ENCODE measurements around the gene SOD1.

Gene SOD1

DNA sequence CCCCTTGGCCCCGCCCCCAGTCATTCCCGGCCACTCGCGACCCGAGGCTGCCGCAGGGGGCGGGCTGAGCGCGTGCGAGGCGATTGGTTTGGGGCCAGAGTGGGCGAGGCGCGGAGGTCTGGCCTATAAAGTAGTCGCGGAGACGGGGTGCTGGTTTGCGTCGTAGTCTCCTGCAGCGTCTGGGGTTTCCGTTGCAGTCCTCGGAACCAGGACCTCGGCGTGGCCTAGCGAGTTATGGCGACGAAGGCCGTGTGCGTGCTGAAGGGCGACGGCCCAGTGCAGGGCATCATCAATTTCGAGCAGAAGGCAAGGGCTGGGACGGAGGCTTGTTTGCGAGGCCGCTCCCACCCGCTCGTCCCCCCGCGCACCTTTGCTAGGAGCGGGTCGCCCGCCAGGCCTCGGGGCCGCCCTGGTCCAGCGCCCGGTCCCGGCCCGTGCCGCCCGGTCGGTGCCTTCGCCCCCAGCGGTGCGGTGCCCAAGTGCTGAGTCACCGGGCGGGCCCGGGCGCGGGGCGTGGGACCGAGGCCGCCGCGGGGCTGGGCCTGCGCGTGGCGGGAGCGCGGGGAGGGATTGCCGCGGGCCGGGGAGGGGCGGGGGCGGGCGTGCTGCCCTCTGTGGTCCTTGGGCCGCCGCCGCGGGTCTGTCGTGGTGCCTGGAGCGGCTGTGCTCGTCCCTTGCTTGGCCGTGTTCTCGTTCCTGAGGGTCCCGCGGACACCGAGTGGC, at the start of gene SOD1:
SOD1 (plus strand) TSS at position 158 of the 723 bp plus-strand sequence; CDS start at position 235, 77 bp downstream.
- H3K4me2 ChIP-seq (ENCODE audit: low read length), result peak within 1 kb of the TSS; percentile 88
- no peaks in the 10 kb centered on the region for H3K9me2 ChIP-seq (ENCODE audit: low read depth, low read length)
- peaks cover 35% of the 10 kb centered on the region for H3K79me2 ChIP-seq (ENCODE audit: insufficient read depth, low read length)
- no peaks in the 10 kb centered on the region for H3F3A ChIP-seq (ENCODE audit: insufficient read depth, low read length)
- TF ChIP-seq, protein P1, sequence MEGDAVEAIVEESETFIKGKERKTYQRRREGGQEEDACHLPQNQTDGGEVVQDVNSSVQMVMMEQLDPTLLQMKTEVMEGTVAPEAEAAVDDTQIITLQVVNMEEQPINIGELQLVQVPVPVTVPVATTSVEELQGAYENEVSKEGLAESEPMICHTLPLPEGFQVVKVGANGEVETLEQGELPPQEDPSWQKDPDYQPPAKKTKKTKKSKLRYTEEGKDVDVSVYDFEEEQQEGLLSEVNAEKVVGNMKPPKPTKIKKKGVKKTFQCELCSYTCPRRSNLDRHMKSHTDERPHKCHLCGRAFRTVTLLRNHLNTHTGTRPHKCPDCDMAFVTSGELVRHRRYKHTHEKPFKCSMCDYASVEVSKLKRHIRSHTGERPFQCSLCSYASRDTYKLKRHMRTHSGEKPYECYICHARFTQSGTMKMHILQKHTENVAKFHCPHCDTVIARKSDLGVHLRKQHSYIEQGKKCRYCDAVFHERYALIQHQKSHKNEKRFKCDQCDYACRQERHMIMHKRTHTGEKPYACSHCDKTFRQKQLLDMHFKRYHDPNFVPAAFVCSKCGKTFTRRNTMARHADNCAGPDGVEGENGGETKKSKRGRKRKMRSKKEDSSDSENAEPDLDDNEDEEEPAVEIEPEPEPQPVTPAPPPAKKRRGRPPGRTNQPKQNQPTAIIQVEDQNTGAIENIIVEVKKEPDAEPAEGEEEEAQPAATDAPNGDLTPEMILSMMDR (IDR thresholded peaks at IDR 0.05; ENCODE audit: low read length), result no peak
- H3K4me1 ChIP-seq (ENCODE audit: insufficient read depth, low read length, severe bottlenecking), result peaks cover 45% of the 10 kb centered on the region
- no peaks in the 10 kb centered on the region for H4K20me1 ChIP-seq (ENCODE audit: insufficient read depth, low read length)
- H3K4me3 ChIP-seq (ENCODE audit: low read depth, low read length, poor library complexity, severe bottlenecking), result peak within 1 kb of the TSS; percentile 74
- H3K36me3 ChIP-seq (ENCODE audit: insufficient read depth, low read length), result peaks cover 34% of the 10 kb centered on the region
- H3K27me3 ChIP-seq (ENCODE audit: insufficient read depth, low read length), result no peaks in the 10 kb centered on the region
- no peaks in the 10 kb centered on the region for H3K9me3 ChIP-seq (ENCODE audit: low read length)
- H3K27ac ChIP-seq (ENCODE audit: low read depth, low read length, poor library complexity, severe bottlenecking), result peak within 1 kb of the TSS; percentile 70
- H2AFZ ChIP-seq (ENCODE audit: low read length), result peak within 1 kb of the TSS; percentile 36
- peak within 1 kb of the TSS; percentile 68 for H3K9ac ChIP-seq (ENCODE audit: low read length)

DNA sequence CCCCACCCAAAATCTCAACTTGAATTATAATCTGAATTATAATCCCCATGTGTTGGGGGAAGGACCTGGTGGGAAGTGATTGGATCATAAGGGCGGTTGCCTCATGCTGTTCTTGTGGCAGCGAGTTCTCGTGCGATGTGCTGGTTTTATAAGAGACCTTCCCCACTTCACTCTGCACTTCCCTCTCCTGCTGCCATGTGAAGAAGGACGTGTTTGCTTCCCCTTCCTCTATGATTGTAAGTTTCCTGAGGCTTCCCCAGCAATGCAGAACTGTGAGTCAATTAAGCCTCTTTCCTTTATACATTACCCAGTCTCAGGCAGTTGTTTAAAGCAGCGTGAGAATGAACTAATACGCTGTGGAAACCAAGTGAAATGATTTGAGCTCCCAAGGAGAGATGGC, 48.0 kb upstream of the SOD1 start:
- Histone ChIP-seq H4K20me1 (ENCODE audit: insufficient read depth, low read length) (no peaks in the 10 kb centered on the region), H3K79me2 (ENCODE audit: insufficient read depth, low read length) (no peaks in the 10 kb centered on the region), H3K9me3 (ENCODE audit: low read length) (no peaks in the 10 kb centered on the region), H3K9me2 (ENCODE audit: low read depth, low read length) (no peaks in the 10 kb centered on the region), H3K4me1 (ENCODE audit: insufficient read depth, low read length, severe bottlenecking) (no peaks in the 10 kb centered on the region), H3K27ac (ENCODE audit: low read depth, low read length, poor library complexity, severe bottlenecking) (no peak overlapping the region), H3K36me3 (ENCODE audit: insufficient read depth, low read length) (no peaks in the 10 kb centered on the region), H3K4me3 (ENCODE audit: low read depth, low read length, poor library complexity, severe bottlenecking) (no peak overlapping the region), H2AFZ (ENCODE audit: low read length) (no peak overlapping the region), H3K4me2 (ENCODE audit: low read length) (no peak overlapping the region), H3F3A (ENCODE audit: insufficient read depth, low read length) (no peaks in the 10 kb centered on the region), H3K9ac (ENCODE audit: low read length) (no peak overlapping the region), H3K27me3 (ENCODE audit: insufficient read depth, low read length) (0 out of 2 replicates have a peak, but pooled peaks cover 8% of the 10 kb centered on the region)
- TF ChIP-seq, protein P1 (IDR thresholded peaks at IDR 0.05; ENCODE audit: low read length), result no peak
- no peak for TF ChIP-seq EZH2 (IDR thresholded peaks at IDR 0.05; ENCODE audit: borderline replicate concordance, low read length)

DNA sequence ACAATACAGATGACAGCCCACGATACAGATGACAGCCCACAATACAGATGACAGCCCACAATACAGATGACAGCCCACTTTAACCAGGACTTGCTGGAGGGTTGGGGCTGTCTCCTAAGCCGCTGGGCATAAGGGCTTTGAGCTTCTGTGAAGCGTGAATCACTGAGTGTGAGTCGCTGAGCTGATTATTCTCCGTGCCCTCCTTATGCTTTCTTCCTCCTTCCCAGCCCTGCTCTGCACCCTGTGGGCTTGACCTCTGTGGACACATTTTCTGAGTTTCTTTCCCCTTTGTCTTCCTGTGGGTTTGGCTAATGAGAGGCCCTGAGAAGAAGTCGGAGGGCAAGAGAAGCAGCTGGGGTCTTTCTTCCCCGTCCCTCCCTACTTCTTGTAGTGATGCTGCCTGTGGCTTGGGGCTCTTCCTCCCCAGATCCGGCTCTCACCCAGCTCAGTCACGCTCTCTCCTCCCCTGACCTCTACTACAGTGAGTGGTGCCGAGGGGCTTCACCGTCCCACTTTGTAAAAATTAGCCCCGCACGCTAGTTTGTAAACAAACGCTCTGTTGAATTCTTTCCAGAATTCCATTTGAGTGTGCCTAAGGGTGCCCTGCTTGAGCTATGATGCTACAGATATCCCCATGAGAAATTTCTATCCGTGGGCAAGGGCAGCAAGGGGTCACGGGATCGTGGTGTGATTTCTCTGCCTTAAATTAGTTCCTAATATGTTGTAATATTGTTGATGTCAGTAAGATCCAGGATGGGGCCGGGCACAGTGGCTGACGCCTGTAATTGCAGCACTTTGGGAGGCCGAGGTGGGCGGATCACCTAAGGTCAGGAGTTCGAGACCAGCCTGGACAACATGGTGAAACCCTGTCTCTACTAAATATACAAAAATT, 46.4 kb upstream of the SOD1 start:
- Histone ChIP-seq H3K9me2 (ENCODE audit: low read depth, low read length) (no peaks in the 10 kb centered on the region), H3F3A (ENCODE audit: insufficient read depth, low read length) (no peaks in the 10 kb centered on the region), H3K27me3 (ENCODE audit: insufficient read depth, low read length) (0 out of 2 replicates have a peak, but pooled peaks cover 8% of the 10 kb centered on the region), H3K4me1 (ENCODE audit: insufficient read depth, low read length, severe bottlenecking) (no peaks in the 10 kb centered on the region), H3K27ac (ENCODE audit: low read depth, low read length, poor library complexity, severe bottlenecking) (no peak overlapping the region), H3K36me3 (ENCODE audit: insufficient read depth, low read length) (no peaks in the 10 kb centered on the region), H3K4me3 (ENCODE audit: low read depth, low read length, poor library complexity, severe bottlenecking) (no peak overlapping the region), H2AFZ (ENCODE audit: low read length) (no peak overlapping the region), H3K9ac (ENCODE audit: low read length) (no peak overlapping the region), H3K4me2 (ENCODE audit: low read length) (no peak overlapping the region), H4K20me1 (ENCODE audit: insufficient read depth, low read length) (no peaks in the 10 kb centered on the region), H3K9me3 (ENCODE audit: low read length) (no peaks in the 10 kb centered on the region), H3K79me2 (ENCODE audit: insufficient read depth, low read length) (no peaks in the 10 kb centered on the region)
- TF ChIP-seq, protein P1 (IDR thresholded peaks at IDR 0.05; ENCODE audit: low read length), result no peak
- TF ChIP-seq EZH2 (IDR thresholded peaks at IDR 0.05; ENCODE audit: borderline replicate concordance, low read length), result no peak

All from OCI-LY1 (cell line).